K562 (cell line): ENCODE data around the gene DCAF17. TPM values are rescaled to one million over a fixed set of nuclear protein-coding genes. Genes with fewer than 3 reads are reported as not detected.

Experiments used
- ADNP ChIP-seq: fragments of 200-800 bp; sonication (Bioruptor generic); IDR thresholded peaks from 2 replicates; pipeline ENCODE4 v1.6.1; 2016; ENCODE audit warnings: missing genetic modification characterization, missing compliant biosample characterization
- ATF2 ChIP-seq: sonication (generic); formaldehyde crosslinking; IDR thresholded peaks from 2 replicates; pipeline ENCODE4 v1.8.1; 2022; ENCODE audit warnings: missing genetic modification reagents
- CBFA2T2 ChIP-seq: fragments of 450-650 bp; conservative IDR thresholded peaks from 2 replicates; pipeline ENCODE4 v1.6.1; 2017; ENCODE audit warnings: mild to moderate bottlenecking
- CEBPG ChIP-seq, 3 experiments: fragments of 200-800 bp in 1 of 3; sonication (Bioruptor generic) in 1 of 3; sonication (generic) in 1 of 3; formaldehyde crosslinking in 1 of 3; IDR thresholded peaks in 2 of 3; conservative IDR thresholded peaks in 1 of 3; 2 replicates each; pipeline versions ENCODE4 v1.6.1 to v1.8.0; 2016 to 2022; ENCODE audit warnings: missing compliant biosample characterization in 2 of 3, missing genetic modification characterization in 2 of 3, mild to moderate bottlenecking in 1 of 3, missing genetic modification reagents in 1 of 3
- LEF1 ChIP-seq: fragments of 450-650 bp; IDR thresholded peaks from 2 replicates; pipeline ENCODE4 v1.6.1; 2016; ENCODE audit warnings: mild to moderate bottlenecking
- MCM2 ChIP-seq: fragments of 450-650 bp; IDR thresholded peaks from 2 replicates; pipeline ENCODE4 v1.6.1; 2017; ENCODE audit warnings: low read depth, mild to moderate bottlenecking
- NFE2 ChIP-seq: IDR thresholded peaks from 2 replicates; pipeline ENCODE4 v1.6.1; 2014; ENCODE audit warnings: antibody characterized with exemption, low read depth
- PML ChIP-seq: IDR thresholded peaks from 2 replicates; pipeline ENCODE4 v1.6.1; 2012; ENCODE audit warnings: low read length, inconsistent platforms
- RBM25 ChIP-seq: fragments of 200-400 bp; formaldehyde crosslinking; IDR thresholded peaks from 2 replicates; pipeline ENCODE4 v1.6.1; 2018; ENCODE audit warnings: low read length, low read depth, moderate library complexity; ENCODE audit not compliant: severe bottlenecking
- SNRNP70 ChIP-seq: fragments of 200-400 bp; formaldehyde crosslinking; optimal IDR thresholded peaks from 2 replicates; pipeline ENCODE3; 2017; ENCODE audit warnings: low read depth, low read length
- SRSF1 ChIP-seq: fragments of 200-400 bp; formaldehyde crosslinking; IDR thresholded peaks from 2 replicates; pipeline ENCODE4 v1.6.1; 2017; ENCODE audit warnings: mild to moderate bottlenecking, low read depth, low read length, moderate library complexity
- ZNF232 ChIP-seq: sonication (generic); formaldehyde crosslinking; IDR thresholded peaks from 2 replicates; pipeline ENCODE4 v1.8.0; 2022; ENCODE audit warnings: mild to moderate bottlenecking, missing genetic modification reagents
- ZNF239 ChIP-seq: fragments of 250-450 bp; sonication (Bioruptor Pico); IDR thresholded peaks from 2 replicates; pipeline ENCODE4 v1.4.0; 2020; ENCODE audit warnings: mild to moderate bottlenecking
- ZNF583 ChIP-seq: fragments of 250-450 bp; sonication (Bioruptor Pico); IDR thresholded peaks from 2 replicates; pipeline ENCODE4 v1.4.0; 2020
- polyA plus RNA-seq, 8 experiments: library from polyadenylated mRNA; depleted of rRNA in 4 of 8; stranded (reverse) in 5 of 8; unstranded in 3 of 8; fragments of >200 nt; fragmentation: Nextera tagmentation in 2 of 8; fragmentation: Illumina TruSeq in 1 of 8; extraction: Ambion mirVana in 2 of 8; extraction: Trizol in 1 of 8; gene quantifications; 2 replicates each; pipeline versions ENCODE4 v1.2.1 to v1.2.3, GENCODE V29; 2011 to 2014; ENCODE audit warnings: inconsistent platforms in 1 of 8, missing spikeins in 1 of 8
- total RNA-seq, 7 experiments: library from RNA; depleted of rRNA in 6 of 7; stranded (reverse); fragments of >200 nt in 6 of 7; fragmentation: Illumina TruSeq in 2 of 7; extraction: Trizol in 2 of 7; gene quantifications; 2 replicates each; pipeline versions ENCODE4 v1.2.1 to v1.2.3, GENCODE V29; 2011 to 2021; ENCODE audit warnings: low replicate concordance in 1 of 7
- TF ChIP-seq, protein P1 (sequence below): fragments of 450-650 bp; formaldehyde crosslinking; IDR thresholded peaks from 2 replicates; pipeline ENCODE4 v1.4.0; 2022; ENCODE audit warnings: missing genetic modification characterization
- TF ChIP-seq, protein P2 (sequence below): fragments of 450-650 bp; formaldehyde crosslinking; IDR thresholded peaks from 2 replicates; pipeline ENCODE4 v1.4.0; 2020; ENCODE audit warnings: mild to moderate bottlenecking, moderate library complexity
- TF ChIP-seq, protein P3 (sequence below): fragments of 200-400 bp; formaldehyde crosslinking; IDR thresholded peaks from 2 replicates; pipeline ENCODE4 v1.6.1; 2017; ENCODE audit warnings: mild to moderate bottlenecking, low read depth, low read length, moderate library complexity
- TF ChIP-seq, protein P4 (sequence below): sonication (generic); formaldehyde crosslinking; IDR thresholded peaks from 2 replicates; pipeline ENCODE4 v1.8.0; 2022; ENCODE audit warnings: mild to moderate bottlenecking, missing genetic modification reagents, borderline replicate concordance

DCAF17 gene
- total and polyA plus RNA-seq, 9 of the 15 experiments (the other 6 are each of a cell fraction or from before 2014, with no cell fraction given) = 10.0 to 38.5 (median 27.1) TPM

GRCh38 chr2:171522052-171522787 lies 88.2 kb downstream of the DCAF17 start, which contains the start of gene CYBRD1 (continued):
- TF ChIP-seq, protein P1, sequence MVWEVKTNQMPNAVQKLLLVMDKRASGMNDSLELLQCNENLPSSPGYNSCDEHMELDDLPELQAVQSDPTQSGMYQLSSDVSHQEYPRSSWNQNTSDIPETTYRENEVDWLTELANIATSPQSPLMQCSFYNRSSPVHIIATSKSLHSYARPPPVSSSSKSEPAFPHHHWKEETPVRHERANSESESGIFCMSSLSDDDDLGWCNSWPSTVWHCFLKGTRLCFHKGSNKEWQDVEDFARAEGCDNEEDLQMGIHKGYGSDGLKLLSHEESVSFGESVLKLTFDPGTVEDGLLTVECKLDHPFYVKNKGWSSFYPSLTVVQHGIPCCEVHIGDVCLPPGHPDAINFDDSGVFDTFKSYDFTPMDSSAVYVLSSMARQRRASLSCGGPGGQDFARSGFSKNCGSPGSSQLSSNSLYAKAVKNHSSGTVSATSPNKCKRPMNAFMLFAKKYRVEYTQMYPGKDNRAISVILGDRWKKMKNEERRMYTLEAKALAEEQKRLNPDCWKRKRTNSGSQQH (CRISPR knock-in tag) = no peak
- TF ChIP-seq ZNF239 = no peak; the same call in 1 of the 2 replicates
- no peak for TF ChIP-seq NFE2
- no peak for TF ChIP-seq MCM2
- TF ChIP-seq, protein P2, sequence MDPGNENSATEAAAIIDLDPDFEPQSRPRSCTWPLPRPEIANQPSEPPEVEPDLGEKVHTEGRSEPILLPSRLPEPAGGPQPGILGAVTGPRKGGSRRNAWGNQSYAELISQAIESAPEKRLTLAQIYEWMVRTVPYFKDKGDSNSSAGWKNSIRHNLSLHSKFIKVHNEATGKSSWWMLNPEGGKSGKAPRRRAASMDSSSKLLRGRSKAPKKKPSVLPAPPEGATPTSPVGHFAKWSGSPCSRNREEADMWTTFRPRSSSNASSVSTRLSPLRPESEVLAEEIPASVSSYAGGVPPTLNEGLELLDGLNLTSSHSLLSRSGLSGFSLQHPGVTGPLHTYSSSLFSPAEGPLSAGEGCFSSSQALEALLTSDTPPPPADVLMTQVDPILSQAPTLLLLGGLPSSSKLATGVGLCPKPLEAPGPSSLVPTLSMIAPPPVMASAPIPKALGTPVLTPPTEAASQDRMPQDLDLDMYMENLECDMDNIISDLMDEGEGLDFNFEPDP (CRISPR knock-in tag) = 0 out of 2 replicates have a peak, but pooled peaks have one; percentile 23
- no peak for TF ChIP-seq ATF2 (CRISPR knock-in tag)
- 0 out of 2 replicates have a peak, but pooled peaks have one; percentile 33 for TF ChIP-seq SRSF1
- TF ChIP-seq ZNF583 (CRISPR knock-in tag) = no peak; the same call in 1 of the 2 replicates
- TF ChIP-seq ADNP = no peak
- TF ChIP-seq ZNF232 (CRISPR knock-in tag) = peak; percentile 68; the same call in 1 of the 2 replicates
- TF ChIP-seq LEF1 = peak; percentile 80
- TF ChIP-seq, protein P3, sequence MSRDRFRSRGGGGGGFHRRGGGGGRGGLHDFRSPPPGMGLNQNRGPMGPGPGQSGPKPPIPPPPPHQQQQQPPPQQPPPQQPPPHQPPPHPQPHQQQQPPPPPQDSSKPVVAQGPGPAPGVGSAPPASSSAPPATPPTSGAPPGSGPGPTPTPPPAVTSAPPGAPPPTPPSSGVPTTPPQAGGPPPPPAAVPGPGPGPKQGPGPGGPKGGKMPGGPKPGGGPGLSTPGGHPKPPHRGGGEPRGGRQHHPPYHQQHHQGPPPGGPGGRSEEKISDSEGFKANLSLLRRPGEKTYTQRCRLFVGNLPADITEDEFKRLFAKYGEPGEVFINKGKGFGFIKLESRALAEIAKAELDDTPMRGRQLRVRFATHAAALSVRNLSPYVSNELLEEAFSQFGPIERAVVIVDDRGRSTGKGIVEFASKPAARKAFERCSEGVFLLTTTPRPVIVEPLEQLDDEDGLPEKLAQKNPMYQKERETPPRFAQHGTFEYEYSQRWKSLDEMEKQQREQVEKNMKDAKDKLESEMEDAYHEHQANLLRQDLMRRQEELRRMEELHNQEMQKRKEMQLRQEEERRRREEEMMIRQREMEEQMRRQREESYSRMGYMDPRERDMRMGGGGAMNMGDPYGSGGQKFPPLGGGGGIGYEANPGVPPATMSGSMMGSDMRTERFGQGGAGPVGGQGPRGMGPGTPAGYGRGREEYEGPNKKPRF = no peak
- no peak for TF ChIP-seq CBFA2T2
- TF ChIP-seq CEBPG (CRISPR knock-in tag; IDR thresholded peaks at IDR 0.05) = no peak
- TF ChIP-seq CEBPG (tag; conservative IDR thresholded peaks at IDR 0.05 in 1 of 2, IDR thresholded peaks at IDR 0.05 in 1 of 2) = 0 out of 4 replicates have a peak, but pooled peaks of 1 of the 2 experiments have one; percentile 8
- no peak for TF ChIP-seq RBM25
- TF ChIP-seq SNRNP70 = no peak
- TF ChIP-seq, protein P4, sequence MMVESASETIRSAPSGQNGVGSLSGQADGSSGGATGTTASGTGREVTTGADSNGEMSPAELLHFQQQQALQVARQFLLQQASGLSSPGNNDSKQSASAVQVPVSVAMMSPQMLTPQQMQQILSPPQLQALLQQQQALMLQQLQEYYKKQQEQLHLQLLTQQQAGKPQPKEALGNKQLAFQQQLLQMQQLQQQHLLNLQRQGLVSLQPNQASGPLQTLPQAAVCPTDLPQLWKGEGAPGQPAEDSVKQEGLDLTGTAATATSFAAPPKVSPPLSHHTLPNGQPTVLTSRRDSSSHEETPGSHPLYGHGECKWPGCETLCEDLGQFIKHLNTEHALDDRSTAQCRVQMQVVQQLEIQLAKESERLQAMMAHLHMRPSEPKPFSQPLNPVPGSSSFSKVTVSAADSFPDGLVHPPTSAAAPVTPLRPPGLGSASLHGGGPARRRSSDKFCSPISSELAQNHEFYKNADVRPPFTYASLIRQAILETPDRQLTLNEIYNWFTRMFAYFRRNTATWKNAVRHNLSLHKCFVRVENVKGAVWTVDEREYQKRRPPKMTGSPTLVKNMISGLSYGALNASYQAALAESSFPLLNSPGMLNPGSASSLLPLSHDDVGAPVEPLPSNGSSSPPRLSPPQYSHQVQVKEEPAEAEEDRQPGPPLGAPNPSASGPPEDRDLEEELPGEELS (CRISPR knock-in tag) = no peak
- peak; percentile 59; the same call in 1 of the 2 replicates for TF ChIP-seq PML
